Bronchial epithelial cell (primary cell): Measurements from ENCODE around the gene ATP8A1. TPM values are rescaled to one million over a fixed set of nuclear protein-coding genes. Genes with fewer than 3 reads are reported as not detected.
"Not testable (repeated sequence)": the region's sequence is repeated elsewhere in the genome, so short reads cannot be mapped to it uniquely, and the experiment has no call there.

Source experiments
- DNase-seq: peaks from one replicate; pipeline ENCODE4 v3.0.0-alpha.2; 2010; ENCODE audit warnings: low read depth
- FAIRE-seq: peaks from 2 replicates; lab custom pipeline; 2011; peaks lifted over from hg19 to GRCh38; lab: Jason Lieb, UNC
- H3K27me3 ChIP-seq: 2 replicates; pipeline ENCODE4 v1.5.1; 2011; ENCODE audit warnings: low read length; ENCODE audit not compliant: control insufficient read depth, insufficient read depth
- H3K36me3 ChIP-seq: 2 replicates; pipeline ENCODE4 v1.5.1; 2011; ENCODE audit warnings: low read length; ENCODE audit not compliant: control insufficient read depth, insufficient read depth
- H3K4me3 ChIP-seq: 2 replicates; pipeline ENCODE4 v1.5.1; 2011; ENCODE audit warnings: mild to moderate bottlenecking, low read depth, low read length, control low read depth
- CTCF ChIP-seq: IDR thresholded peaks from 2 replicates; pipeline ENCODE4 v1.5.1; 2011; ENCODE audit warnings: mild to moderate bottlenecking, moderate library complexity, low read length, control low read depth, inconsistent platforms; ENCODE audit not compliant: insufficient read depth, severe bottlenecking
- total RNA-seq: library from RNA; depleted of rRNA; stranded (reverse); fragments of >200 nt; gene quantifications from 2 replicates; pipeline ENCODE4 v1.2.1, GENCODE V29; 2014

ATP8A1 gene
- total RNA-seq, 1 donor from 2014 or later = 2.1 TPM

- DNase-seq (no peak), FAIRE-seq (no peak)
- no peak overlapping the region for H3K4me3 ChIP-seq
- H3K36me3 ChIP-seq = no peaks in the 10 kb centered on the region
- peaks cover 3% of the 10 kb centered on the region for H3K27me3 ChIP-seq
- TF ChIP-seq CTCF = no peak
Observed at GRCh38 chr4:42391355-42391664, 265.6 kb downstream of the ATP8A1 start.

GRCh38 chr4:42390622-42391354, 266.1 kb downstream of the ATP8A1 start:
- Histone ChIP-seq H3K27me3 (peaks cover 2% of the 10 kb centered on the region), H3K36me3 (no peaks in the 10 kb centered on the region), H3K4me3 (no peak overlapping the region)
- TF ChIP-seq CTCF = no peak
- FAIRE-seq (no peak), DNase-seq (no peak)

GRCh38 chr4:42385516-42385915, 271.4 kb downstream of the ATP8A1 start:
- Histone ChIP-seq H3K4me3 (no peak overlapping the region), H3K27me3 (peaks cover 1% of the 10 kb centered on the region), H3K36me3 (no peaks in the 10 kb centered on the region)
- TF ChIP-seq CTCF = no peak
- FAIRE-seq = no peak
- no peak for DNase-seq

- FAIRE-seq (no peak), DNase-seq (no peak)
- Histone ChIP-seq H3K27me3 (no peaks in the 10 kb centered on the region), H3K36me3 (no peaks in the 10 kb centered on the region), H3K4me3 (no peak overlapping the region)
- TF ChIP-seq CTCF = no peak
Observed at GRCh38 chr4:42381666-42382065, 275.2 kb downstream of the ATP8A1 start.

- no peak for TF ChIP-seq CTCF
- DNase-seq (no peak), FAIRE-seq (no peak)
- H3K4me3 ChIP-seq = no peak overlapping the region
- no peaks in the 10 kb centered on the region for H3K36me3 ChIP-seq
- no peaks in the 10 kb centered on the region for H3K27me3 ChIP-seq
Observed at GRCh38 chr4:42377497-42377896, 279.4 kb downstream of the ATP8A1 start.

GRCh38 chr4:42372303-42372702, 284.6 kb downstream of the ATP8A1 start:
- not testable (repeated sequence) for DNase-seq, H3K36me3 ChIP-seq, FAIRE-seq, H3K27me3 ChIP-seq, H3K4me3 ChIP-seq
